Heart right ventricle (tissue), 16 donors: Measurements from ENCODE around the gene G6PC1. TPM values are rescaled to one million over a fixed set of nuclear protein-coding genes. Genes with fewer than 3 reads are reported as not detected.
"Not testable (repeated sequence)": the region's sequence is repeated elsewhere in the genome, so short reads cannot be mapped to it uniquely, and the experiment has no call there.

Source experiments
- ATAC-seq, 8 donors: fragments of 200-7000 bp; cut with Tn5 transposase; one replicate each; pipeline ENCODE4 v1.9.1; 2020; ENCODE audit warnings: mild to moderate bottlenecking in 8 of 8, moderate library complexity in 8 of 8, moderate number of reproducible peaks in 1 of 8
- DNase-seq, 2 donors: peaks; one replicate each; pipeline ENCODE4 v3.0.0-alpha.2; 2020
- H3K27ac ChIP-seq, 10 donors: fragments of 200-600 bp; sonication (generic) in 2 of 10; one replicate each; pipeline versions ENCODE4 v1.5.0 to v1.8.0; 2020 to 2022; ENCODE audit warnings: mild to moderate bottlenecking in 3 of 10
- H3K27me3 ChIP-seq, 7 donors: fragments of 200-600 bp; one replicate each; pipeline ENCODE4 v1.8.0; 2021 to 2022; ENCODE audit warnings: mild to moderate bottlenecking in 2 of 7
- H3K36me3 ChIP-seq, 9 donors: fragments of 200-600 bp; sonication (generic) in 1 of 9; one replicate each; pipeline versions ENCODE4 v1.5.0 to v1.8.0; 2020 to 2022; ENCODE audit warnings: mild to moderate bottlenecking in 2 of 9
- H3K4me1 ChIP-seq, 9 donors: fragments of 200-600 bp; sonication (generic) in 1 of 9; one replicate each; pipeline versions ENCODE4 v1.5.0 to v1.8.0; 2020 to 2022; ENCODE audit warnings: mild to moderate bottlenecking in 4 of 9
- H3K4me3 ChIP-seq, 10 donors: fragments of 200-600 bp; sonication (generic) in 2 of 10; one replicate each; pipeline versions ENCODE4 v1.5.0 to v1.8.0; 2020 to 2022; ENCODE audit warnings: mild to moderate bottlenecking in 7 of 10, moderate library complexity in 2 of 10
- H3K9me3 ChIP-seq, 11 donors: fragments of 200-600 bp in 10 of 11; sonication (generic) in 2 of 11; one replicate each; pipeline versions ENCODE4 v1.5.0 to v1.8.0; 2013 to 2022; ENCODE audit warnings: mild to moderate bottlenecking in 2 of 11, control low read depth in 1 of 11, moderate library complexity in 1 of 11
- CTCF ChIP-seq, 9 donors: fragments of 200-600 bp; sonication (generic) in 2 of 9; IDR thresholded peaks; one replicate each; pipeline versions ENCODE4 v1.5.0 to v1.8.0; 2021 to 2022; ENCODE audit warnings: antibody characterized with exemption in 9 of 9, mild to moderate bottlenecking in 5 of 9, moderate library complexity in 1 of 9
- WGBS, 2 donors: extraction: QIAGEN DNeasy Blood & Tissue Kit; methylation state at CpG; one replicate each; pipeline ENCODE4 v1.1.7; 2013; ENCODE audit warnings: inconsistent platforms in 1 of 2; 5-methylcytosine and 5-hydroxymethylcytosine counted together
- intact Hi-C, 10 donors: fragments of 100-400 bp; cut with DNase I; formaldehyde crosslinking; loops; one replicate each; pipeline versions ENCODE4 v1.11.1 to v1.14.2; 2022
- polyA plus RNA-seq, 2 donors: library from polyadenylated mRNA; stranded (reverse); fragments of 200-250 nt; gene quantifications; one replicate each; pipeline ENCODE4 v1.2.3, GENCODE V29; 2013
- total RNA-seq, 10 donors: library from RNA; stranded (reverse); fragmentation: NEBNext Ultra II Directional in 3 of 10; extraction: Animal tissue kit (Norgen Biotek cat#: 25700) in 3 of 10; gene quantifications; one replicate each; pipeline versions ENCODE4 v1.2.1 to v1.2.4, GENCODE V29; 2021 to 2023
- donor health status: Arrhythmogenic right ventricular cardiomyopathy.
- donor health status: ischemic (EF 13 %, LVEDD 7.1; RV severe dilation, severe dysfunction).
- donor health status: healthy with polysubstance abuse.
- donor health status: DM: no; HTN: yes; CAD: no.
- donor health status: DM: no; HTN: no; CAD: no.
- donor health status: ischemic (EF 25% LVEDD 6.9; RV normal size, moderate dysfunction).
- donor health status: ischemic (EF 25% LVEDD 5.7; RV mildly dilated, moderate dysfunction).
- donor health status: healthy.
- donor health status: DM: yes; HTN: yes; CAD: no.
- donor health status: Ischemic cardiomyopathy.
- donor health status: ischemic (EF 35%, LVEDD 5.7; RV mildly dilated, moderate dysfunction).
- donor health status: nonischemic (EF 11% LVEDD 7.7; RV severe dilation, severe dysfunction).
- donor health status: DM: yes; HTN: yes; CAD: no.
- donor health status: PGD.
- donor health status: ischemic (EF 29% LVEDD 5.4; RV normal size, mild dysfunction).
- donor health status: nonischemic (EF 23%, LVEDD 6.1; RV moderate dilation, normal function).

Gene G6PC1
- total and polyA plus RNA-seq, 12 donors: not detected

GRCh38 chr17:42920922-42921321 lies 20.3 kb downstream of the G6PC1 start:
- H3K27ac ChIP-seq: peak overlapping the region in 6 of 10 donors; percentile 57 to 76 (median 68)
- H3K4me3 ChIP-seq: no peak overlapping the region
- TF ChIP-seq CTCF (IDR thresholded peaks at IDR 0.05): no peak
- H3K9me3 ChIP-seq: peaks cover 0 to 3% (median 0%) of the 10 kb centered on the region in 11 donors
- H3K4me1 ChIP-seq: peaks cover 0 to 59% (median 26%) of the 10 kb centered on the region in 9 donors
- DNase-seq (peak; percentile 45 to 73), ATAC-seq (peak; percentile 50 to 89 (median 74))
- H3K36me3 ChIP-seq: no peaks in the 10 kb centered on the region
- intact Hi-C loops: loop anchor here in 1 of 10 donors (10.0 kb wide), 1 partner anchor 196 kb away; no protein-coding TSS in a partner anchor
- H3K27me3 ChIP-seq: no peaks in the 10 kb centered on the region
- WGBS, 2 donors: 38 to 50% methylated on average over 3 of the region's 3 CpGs

- no peak for TF ChIP-seq CTCF (IDR thresholded peaks at IDR 0.05)
- ATAC-seq (no peak), DNase-seq (no peak)
- Histone ChIP-seq H3K27me3 (no peaks in the 10 kb centered on the region), H3K4me3 (no peak overlapping the region), H3K4me1 (peaks cover 0 to 59% (median 26%) of the 10 kb centered on the region in 9 donors), H3K9me3 (no peaks in the 10 kb centered on the region), H3K27ac (peak overlapping the region in 5 of 10 donors; percentile 14 to 76 (median 68)), H3K36me3 (no peaks in the 10 kb centered on the region)
- intact Hi-C loops: loop anchor here in 1 of 10 donors (10.0 kb wide), 1 partner anchor 197 kb away; no protein-coding TSS in a partner anchor
- 42 to 52% methylated on average over 7 of the region's 7 CpGs for WGBS, 2 donors
These were observed 21.7 kb downstream of the G6PC1 start for GRCh38 chr17:42922294-42922693.

- 92 to 96% methylated on average over 7 of the region's 7 CpGs for whole genome bisulfite sequencing, 2 donors
- not testable (repeated sequence) for H3K9me3 ChIP-seq, ATAC-seq, H3K36me3 ChIP-seq, H3K4me3 ChIP-seq, H3K27me3 ChIP-seq, DNase-seq
- intact Hi-C loops: loop anchor here in 1 of 10 donors (10.0 kb wide), 1 partner anchor 199 kb away; no protein-coding TSS in a partner anchor
- Histone ChIP-seq H3K4me1 (peaks cover 0 to 56% (median 32%) of the 10 kb centered on the region in 9 donors), H3K27ac (peak overlapping the region in 5 of 10 donors; percentile 1 to 68 (median 30))
These were observed 22.9 kb downstream of the G6PC1 start for GRCh38 chr17:42923472-42923871.

- DNase-seq (no peak), ATAC-seq (no peak)
- Histone ChIP-seq H3K27ac (peak overlapping the region in 1 of 10 donors; percentile 44), H3K4me3 (no peak overlapping the region), H3K9me3 (no peaks in the 10 kb centered on the region), H3K4me1 (peaks cover 7 to 57% (median 43%) of the 10 kb centered on the region in 9 donors), H3K36me3 (no peaks in the 10 kb centered on the region), H3K27me3 (no peaks in the 10 kb centered on the region)
- intact Hi-C loops: loop anchor here in 3 of 10 donors (5.0 to 10.0 kb wide), 4 partner anchors 33 to 200 kb away; no protein-coding TSS in a partner anchor
- no peak for TF ChIP-seq CTCF (IDR thresholded peaks at IDR 0.05)
- 44 to 55% methylated on average over 5 of the region's 5 CpGs for WGBS, 2 donors
These were observed 24.3 kb downstream of the G6PC1 start for GRCh38 chr17:42924891-42925290.
